ENCODE results near the gene UCN3. TPM values are rescaled to one million over a fixed set of nuclear protein-coding genes. Genes with fewer than 3 reads are reported as not detected.

UCN3 gene
- total and polyA plus RNA-seq, 2 of the 4 experiments (the other 2 are of a cell fraction), result not detected

- no peak overlapping the region for H3K18ac ChIP-seq (ENCODE audit: low read depth, low read length)
- BruUV-seq (replicated peaks), result no TSS peak
- no peaks in the 10 kb centered on the region for H3K36me3 ChIP-seq (ENCODE audit: control insufficient read depth, insufficient read depth, low read length)
- H3K9me3 ChIP-seq (ENCODE audit: control insufficient read depth, insufficient read depth, low read length), result no peaks in the 10 kb centered on the region
- no peak overlapping the region for H4K5ac ChIP-seq (ENCODE audit: low read depth, low read length)
- no peak overlapping the region for H2BK120ac ChIP-seq (ENCODE audit: low read depth, low read length)
- H3K4ac ChIP-seq (ENCODE audit: low read depth, low read length), result no peak overlapping the region
- no peak overlapping the region for H3K27ac ChIP-seq (ENCODE audit: insufficient read depth, low read length)
- TF ChIP-seq MAZ (IDR thresholded peaks at IDR 0.05; ENCODE audit: borderline replicate concordance, low read depth, low read length) (no peak), CHD1 (IDR thresholded peaks at IDR 0.05; ENCODE audit: low read depth, low read length) (no peak), CTCF (conservative IDR thresholded peaks at IDR 0.05; ENCODE audit: low read depth, low read length) (no peak), RAD21 (IDR thresholded peaks at IDR 0.05; ENCODE audit: low read length) (no peak), MXI1 (IDR thresholded peaks at IDR 0.05; ENCODE audit: borderline replicate concordance, low read depth, low read length) (no peak), BHLHE40 (IDR thresholded peaks at IDR 0.05; ENCODE audit: low read depth, low read length) (no peak), CEBPB (IDR thresholded peaks at IDR 0.05; ENCODE audit: low read depth, low read length) (no peak), SMC3 (IDR thresholded peaks at IDR 0.05; ENCODE audit: low read depth, low read length) (no peak), NFE2L2 (IDR thresholded peaks at IDR 0.05; ENCODE audit: low read depth, low read length) (no peak), RFX5 (IDR thresholded peaks at IDR 0.05; ENCODE audit: low read depth, low read length) (no peak), RCOR1 (IDR thresholded peaks at IDR 0.05; ENCODE audit: insufficient replicate concordance, low read length) (no peak)
- no peaks in the 10 kb centered on the region for H3K79me1 ChIP-seq (ENCODE audit: low read depth in 1 of 2, low read length in 2 of 2)
- no peak overlapping the region for H3K4me2 ChIP-seq (ENCODE audit: low read depth, low read length)
- no peak overlapping the region for H2BK15ac ChIP-seq (ENCODE audit: low read depth, low read length)
- H2BK5ac ChIP-seq (ENCODE audit: low read depth, low read length, poor library complexity, severe bottlenecking), result no peak overlapping the region
- peaks cover 5% of the 10 kb centered on the region for H3K27me3 ChIP-seq (ENCODE audit: control insufficient read depth, insufficient read depth, low read length)
- H3K23ac ChIP-seq (ENCODE audit: low read depth, low read length), result no peak overlapping the region
- H3K4me3 ChIP-seq (ENCODE audit: insufficient read depth, low read depth, low read length), result no peak overlapping the region
- H3K9me1 ChIP-seq (ENCODE audit: insufficient read depth, low read length), result no peaks in the 10 kb centered on the region
- no peak overlapping the region for H2AFZ ChIP-seq (replicated peaks; ENCODE audit: low read length, poor library complexity)
- ATAC-seq (ENCODE audit: low read depth) (no peak), DNase-seq (no peak)
- in situ Hi-C loops (cut with MboI; ENCODE audit: low sequenced_read_pairs), result no loop called here
- H4K91ac ChIP-seq (ENCODE audit: insufficient read depth, low read depth, low read length), result no peak overlapping the region
- H3K9ac ChIP-seq (ENCODE audit: low read depth, low read length), result no peak overlapping the region
- intact Hi-C loops (cut with micrococcal nuclease), result no loop called here
- no peak overlapping the region for H4K8ac ChIP-seq (ENCODE audit: low read depth in 2 of 2, low read length in 2 of 2)
- no peak overlapping the region for H2BK20ac ChIP-seq (ENCODE audit: low read depth, low read length)
- ChIA-PET CTCF (no interaction called here), POLR2A (ENCODE audit: unreplicated experiment) (no interaction called here)
- no peaks in the 10 kb centered on the region for H4K20me1 ChIP-seq (ENCODE audit: insufficient read depth, low read length)
- no peak overlapping the region for H3K14ac ChIP-seq (replicated peaks; ENCODE audit: low read depth, low read length)
- no peak overlapping the region for H2AK9ac ChIP-seq (replicated peaks; ENCODE audit: low read depth, low read length, poor library complexity)
- dilution Hi-C loops (cut with HindIII; ENCODE audit: low sequenced_read_pairs, unreplicated experiment), result no loop called here
- H3K4me1 ChIP-seq (ENCODE audit: control insufficient read depth, insufficient read depth, low read length), result no peaks in the 10 kb centered on the region
- WGBS, 2 experiments (ENCODE audit: extremely low coverage in 2 of 2, insufficient read length in 1 of 2), result 100% methylated on average over 1 of the region's 4 CpGs; no CpG with 5 or more reads in 1 of the 2 experiments
- no peak overlapping the region for H2AK5ac ChIP-seq (ENCODE audit: low read depth, low read length)
- H3K56ac ChIP-seq (ENCODE audit: extremely low read depth, insufficient read depth, low read length), result no peak overlapping the region
Measured at GRCh38 chr10:5361966-5362365, 2.8 kb upstream of the UCN3 start.
